OCI-LY3 (cell line): ENCODE data around the gene SOX12.

Experiments
- H2AFZ ChIP-seq: fragments of 200-600, 300-600 bp; shearing (Covaris generic); 2 replicates; pipeline ENCODE4 v1.6.0; 2014; ENCODE audit warnings: antibody characterized with exemption, low read depth, low read length
- H3K27ac ChIP-seq: fragments of 200-600, 300-600 bp; sonication (generic); 2 replicates; pipeline ENCODE4 v1.5.1; 2014; ENCODE audit warnings: mild to moderate bottlenecking, low read length, moderate library complexity, mixed read lengths
- H3K27me3 ChIP-seq: fragments of 200-600, 300-600 bp; sonication (generic); 2 replicates; pipeline ENCODE4 v1.6.1; 2014; ENCODE audit warnings: low read depth, low read length, mixed read lengths
- H3K36me3 ChIP-seq: fragments of 200-600, 300-600 bp; sonication (generic); replicated peaks from 2 replicates; pipeline ENCODE3; 2014; ENCODE audit warnings: low read depth, low read length, mixed read lengths
- H3K4me1 ChIP-seq: fragments of 300-600, 200-600 bp; sonication (generic); 2 replicates; pipeline ENCODE4 v1.6.1; 2014; ENCODE audit warnings: low read length, mixed read lengths
- H3K4me2 ChIP-seq: fragments of 200-600, 300-600 bp; sonication (generic); 2 replicates; pipeline ENCODE4 v1.6.1; 2014; ENCODE audit warnings: low read length, mixed read lengths
- H3K4me3 ChIP-seq: fragments of 300-600, 200-600 bp; sonication (generic); 2 replicates; pipeline ENCODE4 v1.5.1; 2014; ENCODE audit warnings: antibody characterized with exemption, mild to moderate bottlenecking, low read length, moderate library complexity
- H3K79me2 ChIP-seq: fragments of 300-600, 200-600 bp; shearing (Covaris generic); 2 replicates; pipeline ENCODE4 v1.6.1; 2014; ENCODE audit warnings: mild to moderate bottlenecking, low read length, mixed read lengths
- H3K9ac ChIP-seq: fragments of 300-600, 200-600 bp; shearing (Covaris generic); 2 replicates; pipeline ENCODE4 v1.6.0; 2014; ENCODE audit warnings: mild to moderate bottlenecking, low read length, moderate library complexity
- H3K9me3 ChIP-seq: fragments of 200-600, 300-600 bp; shearing (Covaris generic); 2 replicates; pipeline ENCODE4 v1.6.1; 2014; ENCODE audit warnings: low read length, mixed read lengths; ENCODE audit not compliant: insufficient read depth
- H4K20me1 ChIP-seq: fragments of 200-600, 300-600 bp; sonication (generic); 2 replicates; pipeline ENCODE4 v1.6.1; 2016; ENCODE audit warnings: low read length, mixed read lengths; ENCODE audit not compliant: insufficient read depth
- CTCF ChIP-seq: fragments of 200-600, 300-600 bp; sonication (generic); IDR thresholded peaks from 2 replicates; pipeline ENCODE4 v1.5.1; 2014; ENCODE audit warnings: antibody characterized with exemption, low read length, low read depth
- EZH2phosphoT487 ChIP-seq: fragments of 200-600 bp; shearing (Covaris generic); IDR thresholded peaks from 2 replicates; pipeline ENCODE4 v1.6.1; 2018; ENCODE audit warnings: antibody characterized with exemption, mixed run types, low read depth

The SOX12 gene

DNA sequence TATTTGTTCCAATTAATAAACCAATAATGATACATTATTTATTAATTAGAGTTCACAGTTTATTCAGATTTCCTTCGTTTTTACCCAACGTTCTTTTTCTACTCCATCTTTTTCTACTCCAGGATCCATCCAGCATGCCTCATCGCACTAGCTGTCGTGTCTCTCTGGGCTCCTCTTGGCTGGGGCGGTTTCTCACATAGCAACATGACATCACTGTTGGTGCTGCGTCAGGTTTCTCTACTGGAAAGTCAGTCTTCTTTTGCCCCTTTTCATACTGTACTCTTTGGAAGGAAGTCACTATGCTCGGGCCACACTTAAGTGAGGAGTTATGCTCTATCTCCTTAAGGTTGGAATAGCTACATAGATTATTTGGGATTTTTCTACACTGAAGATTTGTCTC is 13.7 kb upstream of the SOX12 start:
- no peaks in the 10 kb centered on the region for H3K79me2 ChIP-seq
- H2AFZ ChIP-seq: no peak overlapping the region
- no peak overlapping the region for H3K4me2 ChIP-seq
- H3K27ac ChIP-seq: no peak overlapping the region
- TF ChIP-seq EZH2phosphoT487 (no peak), CTCF (no peak)
- no peaks in the 10 kb centered on the region for H3K9me3 ChIP-seq
- H3K36me3 ChIP-seq: peaks cover 3% of the 10 kb centered on the region
- H3K4me3 ChIP-seq: no peak overlapping the region
- H3K4me1 ChIP-seq: no peaks in the 10 kb centered on the region; the same call in 1 of the 2 replicates
- H3K27me3 ChIP-seq: no peaks in the 10 kb centered on the region
- no peaks in the 10 kb centered on the region for H4K20me1 ChIP-seq
- no peak overlapping the region for H3K9ac ChIP-seq

DNA sequence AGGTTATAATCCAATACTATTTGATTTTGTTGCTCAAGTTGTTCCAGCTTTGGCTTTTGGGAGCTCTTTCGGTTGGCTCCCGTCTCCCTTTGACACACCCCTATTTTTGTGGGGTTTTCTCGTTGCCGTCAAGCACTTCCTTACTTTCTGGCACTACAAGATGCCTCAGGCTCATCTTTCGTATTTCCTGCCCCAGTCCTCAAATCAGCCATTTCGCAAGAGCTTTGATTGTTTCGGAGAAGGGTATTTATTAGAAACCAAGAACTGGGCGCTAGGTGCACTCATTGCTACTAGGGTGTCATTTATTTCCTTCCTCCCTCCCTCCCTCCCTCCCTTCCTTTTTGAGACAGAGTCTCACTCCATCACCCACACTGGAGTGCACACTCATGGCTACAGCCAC is 13.3 kb upstream of the SOX12 start:
- no peak for TF ChIP-seq CTCF
- TF ChIP-seq EZH2phosphoT487: no peak

DNA sequence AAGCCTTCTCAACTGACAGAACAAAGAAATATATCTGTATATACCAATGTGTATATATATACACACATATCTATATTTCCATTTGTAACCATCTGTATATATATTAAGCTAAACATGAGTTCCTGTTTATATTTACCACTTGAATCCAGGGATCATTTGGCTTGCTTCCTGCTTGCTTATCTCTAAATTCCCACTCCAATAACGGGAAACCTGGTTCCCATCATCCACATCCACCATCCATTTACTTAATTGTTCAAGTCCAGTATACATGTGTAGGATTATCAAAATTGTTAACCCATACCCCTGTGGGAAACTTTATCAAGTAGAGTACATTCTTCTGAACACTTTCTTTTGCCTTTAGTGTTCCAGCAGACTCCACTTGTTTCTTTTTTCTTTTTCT is 12.5 kb upstream of the SOX12 start:
- no peak overlapping the region for H3K9ac ChIP-seq
- no peaks in the 10 kb centered on the region for H3K27me3 ChIP-seq
- H3K4me3 ChIP-seq: no peak overlapping the region
- no peaks in the 10 kb centered on the region for H3K9me3 ChIP-seq
- peaks cover 6% of the 10 kb centered on the region for H3K36me3 ChIP-seq
- TF ChIP-seq EZH2phosphoT487: no peak
- no peak overlapping the region for H2AFZ ChIP-seq
- H4K20me1 ChIP-seq: no peaks in the 10 kb centered on the region
- no peak overlapping the region for H3K4me2 ChIP-seq
- no peak overlapping the region for H3K27ac ChIP-seq
- H3K79me2 ChIP-seq: no peaks in the 10 kb centered on the region
- no peaks in the 10 kb centered on the region; the same call in 1 of the 2 replicates for H3K4me1 ChIP-seq

More for the DNA sequence above, 13.3 kb upstream of the SOX12 start:
- Histone ChIP-seq H3K9me3 (no peaks in the 10 kb centered on the region), H3K27me3 (no peaks in the 10 kb centered on the region), H3K9ac (no peak overlapping the region), H3K79me2 (no peaks in the 10 kb centered on the region), H3K36me3 (peaks cover 4% of the 10 kb centered on the region), H3K27ac (no peak overlapping the region), H3K4me3 (no peak overlapping the region), H2AFZ (no peak overlapping the region), H3K4me2 (no peak overlapping the region), H3K4me1 (no peaks in the 10 kb centered on the region; the same call in 1 of the 2 replicates), H4K20me1 (no peaks in the 10 kb centered on the region)

DNA sequence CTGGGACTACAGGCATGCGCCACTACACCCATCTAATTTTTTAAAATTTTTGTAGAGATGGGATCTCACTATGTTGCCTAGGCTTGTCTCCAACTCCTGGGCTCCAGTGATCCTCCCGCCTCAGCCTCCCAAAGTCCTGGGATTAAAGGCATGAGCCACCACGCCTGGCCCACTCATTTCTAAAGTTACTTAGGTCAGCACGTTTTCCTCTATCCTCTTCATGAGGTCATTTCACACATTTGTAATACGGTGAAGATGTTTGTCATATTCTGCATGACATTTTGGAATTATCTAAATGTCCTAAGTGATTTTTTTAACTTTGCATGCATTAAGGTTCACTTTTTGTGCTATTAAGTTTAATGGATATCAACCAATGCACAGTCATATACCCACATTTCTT is 11.9 kb upstream of the SOX12 start:
- H4K20me1 ChIP-seq: no peaks in the 10 kb centered on the region
- no peak overlapping the region for H3K9ac ChIP-seq
- H3K79me2 ChIP-seq: no peaks in the 10 kb centered on the region
- peaks cover 6% of the 10 kb centered on the region for H3K36me3 ChIP-seq
- no peak for TF ChIP-seq EZH2phosphoT487
- no peak for TF ChIP-seq CTCF
- no peak overlapping the region for H2AFZ ChIP-seq
- H3K27ac ChIP-seq: no peak overlapping the region
- no peak overlapping the region for H3K4me3 ChIP-seq
- no peaks in the 10 kb centered on the region for H3K27me3 ChIP-seq
- H3K9me3 ChIP-seq: no peaks in the 10 kb centered on the region
- no peaks in the 10 kb centered on the region; the same call in 1 of the 2 replicates for H3K4me1 ChIP-seq
- no peak overlapping the region for H3K4me2 ChIP-seq

DNA sequence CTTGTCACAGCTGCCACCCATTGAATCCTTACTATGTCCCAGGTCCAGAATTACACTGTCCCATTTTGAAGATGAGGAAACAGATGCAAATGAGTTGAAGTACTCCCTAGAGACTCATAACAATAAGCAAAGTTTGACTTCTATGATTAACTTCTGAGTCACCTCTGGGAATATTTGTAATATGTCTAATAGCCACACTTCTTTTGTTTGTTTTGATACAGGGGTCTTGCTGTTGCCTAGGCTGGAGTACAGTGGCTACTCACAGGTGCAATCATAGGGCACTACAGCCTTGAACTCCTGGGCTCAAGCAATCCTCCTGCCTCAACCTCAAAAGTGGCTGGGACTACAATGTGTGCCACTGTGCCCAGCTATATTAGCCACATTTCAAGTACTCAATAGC is 11.4 kb upstream of the SOX12 start:
- Histone ChIP-seq H3K27ac (no peak overlapping the region), H3K36me3 (peaks cover 6% of the 10 kb centered on the region), H3K9ac (no peak overlapping the region), H4K20me1 (no peaks in the 10 kb centered on the region), H3K79me2 (no peaks in the 10 kb centered on the region), H3K27me3 (no peaks in the 10 kb centered on the region), H3K4me1 (no peaks in the 10 kb centered on the region; the same call in 1 of the 2 replicates), H2AFZ (no peak overlapping the region), H3K9me3 (no peaks in the 10 kb centered on the region), H3K4me3 (no peak overlapping the region), H3K4me2 (no peak overlapping the region)
- TF ChIP-seq CTCF: no peak
- TF ChIP-seq EZH2phosphoT487: no peak
